Tibial nerve (tissue), 3 donors: ENCODE data around the gene CAMK2N2.

ENCODE experiments used
- CTCF ChIP-seq, 5 experiments: fragments of 200-600 bp in 3 of 5; fragments of 450-650 bp in 2 of 5; sonication (generic) in 3 of 5; IDR thresholded peaks; one replicate each; pipeline ENCODE4 v1.5.1; 2016 to 2019; ENCODE audit warnings: antibody characterized with exemption in 5 of 5, mild to moderate bottlenecking in 3 of 5, moderate library complexity in 2 of 5
- POLR2A ChIP-seq, 2 donors: fragments of 450-650 bp; IDR thresholded peaks; one replicate each; pipeline ENCODE4 v1.6.1; 2017; ENCODE audit warnings: antibody characterized with exemption in 2 of 2, mild to moderate bottlenecking in 2 of 2, moderate library complexity in 2 of 2

GRCh38 chr3:184259878-184260723 lies 1.3 kb downstream of the CAMK2N2 start:
- TF ChIP-seq CTCF (IDR thresholded peaks at IDR 0.05) (no peak), POLR2A (IDR thresholded peaks at IDR 0.05) (no peak)
